ENCODE data around the gene LCP1. TPM values are rescaled to one million over a fixed set of nuclear protein-coding genes. Genes with fewer than 3 reads are reported as not detected.
"Not testable (repeated sequence)": the region's sequence is repeated elsewhere in the genome, so short reads cannot be mapped to it uniquely, and the experiment has no call there.

Gene LCP1
- total RNA-seq, 4 donors from 2014 or later = 3.7 to 12.5 (median 10.1) TPM

- no peaks in the 10 kb centered on the region for H3K4me1 ChIP-seq
These were observed 14.9 kb downstream of the LCP1 start for GRCh38 chr13:46166947-46167610.

GRCh38 chr13:46166224-46166584, 15.8 kb downstream of the LCP1 start:
- H3K36me3 ChIP-seq = no peaks in the 10 kb centered on the region
- no peaks in the 10 kb centered on the region for H3K9me3 ChIP-seq
- in situ Hi-C loops (cut with MboI; ENCODE audit: low sequenced_read_pairs in 4 of 4) (loop anchor here in 2 of 4 donors (25.0 kb wide), 2 partner anchors 354 to 654 kb away; no protein-coding TSS in a partner anchor), intact Hi-C loops (cut with DNase I; ENCODE audit: low total_unique reads) (no loop called here)
- DNase-seq (no peak), ATAC-seq (no peak)
- no peak overlapping the region for H3K4me3 ChIP-seq
- TF ChIP-seq CTCF (IDR thresholded peaks at IDR 0.05 in 4 of 5, conservative IDR thresholded peaks at IDR 0.05 in 1 of 5) = no peak
- TF ChIP-seq POLR2A (IDR thresholded peaks at IDR 0.05) = no peak
- H3K4me1 ChIP-seq = no peaks in the 10 kb centered on the region
- H3K27ac ChIP-seq = no peak overlapping the region
- H3K27me3 ChIP-seq = peaks cover 0 to 7% (median 0%) of the 10 kb centered on the region in 3 donors

More at GRCh38 chr13:46166947-46167610, 14.9 kb downstream of the LCP1 start:
- intact Hi-C loops (cut with DNase I; ENCODE audit: low total_unique reads) (no loop called here), in situ Hi-C loops (cut with MboI; ENCODE audit: low sequenced_read_pairs in 4 of 4) (loop anchor here in 2 of 4 donors (25.0 kb wide), 2 partner anchors 355 to 655 kb away; no protein-coding TSS in a partner anchor)
- ATAC-seq (no peak), DNase-seq (no peak)
- TF ChIP-seq POLR2A (IDR thresholded peaks at IDR 0.05) (no peak), CTCF (IDR thresholded peaks at IDR 0.05 in 4 of 5, conservative IDR thresholded peaks at IDR 0.05 in 1 of 5) (no peak)
- Histone ChIP-seq H3K4me3 (no peak overlapping the region), H3K27me3 (peaks cover 0 to 7% (median 0%) of the 10 kb centered on the region in 3 donors), H3K36me3 (no peaks in the 10 kb centered on the region), H3K9me3 (no peaks in the 10 kb centered on the region), H3K27ac (no peak overlapping the region)

- DNase-seq (no peak), ATAC-seq (no peak)
- in situ Hi-C loops (cut with MboI; ENCODE audit: low sequenced_read_pairs in 4 of 4) (loop anchor here in 2 of 4 donors (25.0 kb wide), 2 partner anchors 353 to 653 kb away; no protein-coding TSS in a partner anchor), intact Hi-C loops (cut with DNase I; ENCODE audit: low total_unique reads) (no loop called here)
- Histone ChIP-seq H3K36me3 (no peaks in the 10 kb centered on the region), H3K4me1 (no peaks in the 10 kb centered on the region), H3K9me3 (no peaks in the 10 kb centered on the region), H3K4me3 (no peak overlapping the region), H3K27me3 (peaks cover 0 to 7% (median 0%) of the 10 kb centered on the region in 3 donors), H3K27ac (no peak overlapping the region)
- TF ChIP-seq POLR2A (IDR thresholded peaks at IDR 0.05) = no peak
- no peak for TF ChIP-seq CTCF (IDR thresholded peaks at IDR 0.05 in 4 of 5, conservative IDR thresholded peaks at IDR 0.05 in 1 of 5)
These were observed 16.3 kb downstream of the LCP1 start for GRCh38 chr13:46165485-46166223.

- ATAC-seq (no peak), DNase-seq (no peak)
- no peak for TF ChIP-seq POLR2A (IDR thresholded peaks at IDR 0.05)
- TF ChIP-seq CTCF (IDR thresholded peaks at IDR 0.05 in 4 of 5, conservative IDR thresholded peaks at IDR 0.05 in 1 of 5) = no peak
- intact Hi-C loops (cut with DNase I; ENCODE audit: low total_unique reads) (loop anchor here (5.0 kb wide), 2 partner anchors 357 to 652 kb away; no protein-coding TSS in a partner anchor), in situ Hi-C loops (cut with MboI; ENCODE audit: low sequenced_read_pairs in 4 of 4) (loop anchor here in 2 of 4 donors (25.0 kb wide), 2 partner anchors 352 to 652 kb away; no protein-coding TSS in a partner anchor)
- Histone ChIP-seq H3K4me3 (no peak overlapping the region), H3K4me1 (no peaks in the 10 kb centered on the region), H3K9me3 (no peaks in the 10 kb centered on the region), H3K27ac (no peak overlapping the region), H3K36me3 (no peaks in the 10 kb centered on the region), H3K27me3 (peaks cover 0 to 7% (median 0%) of the 10 kb centered on the region in 3 donors)
These were observed 17.3 kb downstream of the LCP1 start for GRCh38 chr13:46164661-46165060.

- H3K4me1 ChIP-seq, ATAC-seq, H3K4me3 ChIP-seq, DNase-seq, H3K27me3 ChIP-seq, H3K36me3 ChIP-seq, H3K9me3 ChIP-seq, H3K27ac ChIP-seq: not testable (repeated sequence)
- in situ Hi-C loops (cut with MboI; ENCODE audit: low sequenced_read_pairs in 4 of 4) (loop anchor here in 2 of 4 donors (25.0 kb wide), 2 partner anchors 350 to 650 kb away; no protein-coding TSS in a partner anchor), intact Hi-C loops (cut with DNase I; ENCODE audit: low total_unique reads) (loop anchor here (5.0 kb wide), 2 partner anchors 355 to 650 kb away; no protein-coding TSS in a partner anchor)
These were observed 19.2 kb downstream of the LCP1 start for GRCh38 chr13:46162741-46163140.
